IPS-18a (cell line): ENCODE measurements around the gene PSORS1C1.
"Not testable (repeated sequence)": the region's sequence is repeated elsewhere in the genome, so short reads cannot be mapped to it uniquely, and the experiment has no call there.

Experiments
- H3K27ac ChIP-seq: one replicate; pipeline ENCODE4 v1.5.1; 2013; ENCODE audit warnings: low read length
- H3K27me3 ChIP-seq: one replicate; pipeline ENCODE4 v1.6.1; 2013; ENCODE audit warnings: mild to moderate bottlenecking, low read length; ENCODE audit not compliant: control insufficient read depth, insufficient read depth
- H3K36me3 ChIP-seq: one replicate; pipeline ENCODE4 v1.6.1; 2013; ENCODE audit warnings: low read depth, low read length; ENCODE audit not compliant: control insufficient read depth
- H3K4me1 ChIP-seq: one replicate; pipeline ENCODE4 v1.6.1; 2013; ENCODE audit warnings: low read depth, low read length; ENCODE audit not compliant: control insufficient read depth
- H3K4me3 ChIP-seq: one replicate; pipeline ENCODE4 v1.5.1; 2013; ENCODE audit warnings: low read length
- H3K9ac ChIP-seq: one replicate; pipeline ENCODE4 v1.6.1; 2013; ENCODE audit warnings: mild to moderate bottlenecking, low read length, moderate library complexity
- H3K9me3 ChIP-seq: one replicate; pipeline ENCODE4 v1.6.1; 2013; ENCODE audit warnings: low read depth, low read length; ENCODE audit not compliant: control insufficient read depth

The PSORS1C1 gene

GRCh38 chr6:31174378-31174777, 59.8 kb downstream of the PSORS1C1 start:
- Histone ChIP-seq H3K9ac (no peak overlapping the region), H3K9me3 (no peaks in the 10 kb centered on the region), H3K27ac (no peak overlapping the region), H3K4me3 (no peak overlapping the region), H3K36me3 (no peaks in the 10 kb centered on the region), H3K4me1 (peaks cover 30% of the 10 kb centered on the region), H3K27me3 (no peaks in the 10 kb centered on the region)

- Histone ChIP-seq H3K4me1 (peaks cover 26% of the 10 kb centered on the region), H3K27me3 (no peaks in the 10 kb centered on the region), H3K36me3 (no peaks in the 10 kb centered on the region), H3K9me3 (no peaks in the 10 kb centered on the region), H3K4me3 (no peak overlapping the region), H3K9ac (no peak overlapping the region), H3K27ac (no peak overlapping the region)
These were observed 61.4 kb downstream of the PSORS1C1 start for GRCh38 chr6:31175971-31176370.

- Histone ChIP-seq H3K9ac (no peak overlapping the region), H3K36me3 (no peaks in the 10 kb centered on the region), H3K9me3 (no peaks in the 10 kb centered on the region), H3K4me3 (no peak overlapping the region), H3K4me1 (peaks cover 20% of the 10 kb centered on the region), H3K27me3 (no peaks in the 10 kb centered on the region), H3K27ac (no peak overlapping the region)
These were observed 63.8 kb downstream of the PSORS1C1 start for GRCh38 chr6:31178143-31179041.

GRCh38 chr6:31179042-31179386, 64.4 kb downstream of the PSORS1C1 start:
- Histone ChIP-seq H3K4me3 (no peak overlapping the region), H3K27ac (no peak overlapping the region), H3K4me1 (peaks cover 17% of the 10 kb centered on the region), H3K9ac (no peak overlapping the region), H3K36me3 (no peaks in the 10 kb centered on the region), H3K9me3 (no peaks in the 10 kb centered on the region), H3K27me3 (no peaks in the 10 kb centered on the region)

- peaks cover 13% of the 10 kb centered on the region for H3K4me1 ChIP-seq
- H3K27me3 ChIP-seq = no peaks in the 10 kb centered on the region
- H3K9me3 ChIP-seq = no peaks in the 10 kb centered on the region
- H3K4me3 ChIP-seq = no peak overlapping the region
- no peak overlapping the region for H3K27ac ChIP-seq
- H3K36me3 ChIP-seq = no peaks in the 10 kb centered on the region
- no peak overlapping the region for H3K9ac ChIP-seq
These were observed 65.3 kb downstream of the PSORS1C1 start for GRCh38 chr6:31179896-31180295.

GRCh38 chr6:31180500-31180899, 65.9 kb downstream of the PSORS1C1 start:
- no peak overlapping the region for H3K27ac ChIP-seq
- H3K4me3 ChIP-seq = no peak overlapping the region
- no peaks in the 10 kb centered on the region for H3K27me3 ChIP-seq
- no peaks in the 10 kb centered on the region for H3K36me3 ChIP-seq
- H3K9ac ChIP-seq = no peak overlapping the region
- peaks cover 9% of the 10 kb centered on the region for H3K4me1 ChIP-seq
- no peaks in the 10 kb centered on the region for H3K9me3 ChIP-seq

GRCh38 chr6:31183287-31183686, 68.7 kb downstream of the PSORS1C1 start:
- not testable (repeated sequence) for H3K9me3 ChIP-seq, H3K4me1 ChIP-seq, H3K4me3 ChIP-seq, H3K9ac ChIP-seq, H3K36me3 ChIP-seq, H3K27me3 ChIP-seq, H3K27ac ChIP-seq

GRCh38 chr6:31183859-31184258, 69.3 kb downstream of the PSORS1C1 start:
- H3K27me3 ChIP-seq, H3K27ac ChIP-seq, H3K9ac ChIP-seq, H3K36me3 ChIP-seq, H3K4me3 ChIP-seq, H3K4me1 ChIP-seq, H3K9me3 ChIP-seq: not testable (repeated sequence)

GRCh38 chr6:31185695-31186051, 71.1 kb downstream of the PSORS1C1 start:
- H3K4me1 ChIP-seq, H3K27ac ChIP-seq, H3K9ac ChIP-seq, H3K36me3 ChIP-seq, H3K4me3 ChIP-seq, H3K9me3 ChIP-seq, H3K27me3 ChIP-seq: not testable (repeated sequence)

GRCh38 chr6:31186052-31186734, 71.6 kb downstream of the PSORS1C1 start:
- H3K9ac ChIP-seq = no peak overlapping the region
- H3K4me3 ChIP-seq = no peak overlapping the region

GRCh38 chr6:31187780-31188194, 73.2 kb downstream of the PSORS1C1 start:
- H3K9me3 ChIP-seq = no peaks in the 10 kb centered on the region
- H3K27me3 ChIP-seq = no peaks in the 10 kb centered on the region
- no peaks in the 10 kb centered on the region for H3K36me3 ChIP-seq
- peaks cover 9% of the 10 kb centered on the region for H3K4me1 ChIP-seq
- H3K9ac ChIP-seq = no peak overlapping the region
- no peak overlapping the region for H3K4me3 ChIP-seq
- H3K27ac ChIP-seq = no peak overlapping the region

More at GRCh38 chr6:31186052-31186734, 71.6 kb downstream of the PSORS1C1 start:
- H3K27ac ChIP-seq = no peak overlapping the region
- H3K4me1 ChIP-seq = peaks cover 9% of the 10 kb centered on the region
- no peaks in the 10 kb centered on the region for H3K36me3 ChIP-seq
- H3K27me3 ChIP-seq = no peaks in the 10 kb centered on the region
- H3K9me3 ChIP-seq = no peaks in the 10 kb centered on the region

GRCh38 chr6:31189223-31189622, 74.6 kb downstream of the PSORS1C1 start:
- H3K27ac ChIP-seq, H3K4me3 ChIP-seq, H3K9me3 ChIP-seq, H3K27me3 ChIP-seq, H3K36me3 ChIP-seq, H3K9ac ChIP-seq, H3K4me1 ChIP-seq: not testable (repeated sequence)
